ENCODE measurements around the gene IL36RN.
"Not testable (repeated sequence)": the region's sequence is repeated elsewhere in the genome, so short reads cannot be mapped to it uniquely, and the experiment has no call there.

Gene IL36RN

GRCh38 chr2:113072584-113072983, 13.6 kb downstream of the IL36RN start:
- no peak overlapping the region for H3K4me3 ChIP-seq (ENCODE audit: low read depth, low read length)

- no peak overlapping the region for H3K4me3 ChIP-seq (ENCODE audit: low read depth, low read length)
Measured at GRCh38 chr2:113073325-113073834, 14.4 kb downstream of the IL36RN start.

- no peak overlapping the region for H3K4me3 ChIP-seq (ENCODE audit: low read depth, low read length)
Measured at GRCh38 chr2:113075030-113075429, 16.0 kb downstream of the IL36RN start.

GRCh38 chr2:113075600-113075999, 16.6 kb downstream of the IL36RN start:
- no peak overlapping the region for H3K4me3 ChIP-seq (ENCODE audit: low read depth, low read length)

GRCh38 chr2:113076954-113077669, 18.1 kb downstream of the IL36RN start:
- H3K4me3 ChIP-seq (ENCODE audit: low read depth, low read length): no peak overlapping the region

GRCh38 chr2:113077921-113078320, 18.9 kb downstream of the IL36RN start:
- H3K4me3 ChIP-seq (ENCODE audit: low read depth, low read length): no peak overlapping the region

GRCh38 chr2:113078350-113078839, 19.4 kb downstream of the IL36RN start:
- H3K4me3 ChIP-seq (ENCODE audit: low read depth, low read length): no peak overlapping the region

GRCh38 chr2:113079131-113079530, 20.1 kb downstream of the IL36RN start:
- H3K4me3 ChIP-seq (ENCODE audit: low read depth, low read length): no peak overlapping the region

GRCh38 chr2:113080134-113080533, 21.1 kb downstream of the IL36RN start:
- H3K4me3 ChIP-seq (ENCODE audit: low read depth, low read length): no peak overlapping the region

GRCh38 chr2:113081488-113082210, 22.7 kb downstream of the IL36RN start:
- H3K4me3 ChIP-seq (ENCODE audit: low read depth, low read length): no peak overlapping the region

GRCh38 chr2:113083296-113083695, 24.3 kb downstream of the IL36RN start:
- no peak overlapping the region for H3K4me3 ChIP-seq (ENCODE audit: low read depth, low read length)

GRCh38 chr2:113084249-113085000, 25.4 kb downstream of the IL36RN start:
- no peak overlapping the region for H3K4me3 ChIP-seq (ENCODE audit: low read depth, low read length)

GRCh38 chr2:113085542-113085941, 26.5 kb downstream of the IL36RN start:
- H3K4me3 ChIP-seq (ENCODE audit: low read depth, low read length): no peak overlapping the region

- H3K4me3 ChIP-seq (ENCODE audit: low read depth, low read length): no peak overlapping the region
Measured at GRCh38 chr2:113088213-113088992, 29.4 kb downstream of the IL36RN start.

GRCh38 chr2:113089916-113090315, 30.9 kb downstream of the IL36RN start:
- H3K4me3 ChIP-seq (ENCODE audit: low read depth, low read length): no peak overlapping the region

- no peak overlapping the region for H3K4me3 ChIP-seq (ENCODE audit: low read depth, low read length)
Measured at GRCh38 chr2:113091231-113091896, 32.4 kb downstream of the IL36RN start.

- H3K4me3 ChIP-seq (ENCODE audit: low read depth, low read length): no peak overlapping the region
Measured at GRCh38 chr2:113092864-113093612, 34.0 kb downstream of the IL36RN start.

GRCh38 chr2:113093613-113093977, 34.6 kb downstream of the IL36RN start:
- H3K4me3 ChIP-seq (ENCODE audit: low read depth, low read length): no peak overlapping the region

GRCh38 chr2:113096306-113096705, 37.3 kb downstream of the IL36RN start:
- H3K4me3 ChIP-seq (ENCODE audit: low read depth, low read length): not testable (repeated sequence)
